Activated CD8-positive, alpha-beta T cell treated with anti-CD3 and anti-CD28 coated beads for 36 hours (primary cell): ENCODE measurements around the gene SMIM7. TPM values are rescaled to one million over a fixed set of nuclear protein-coding genes. Genes with fewer than 3 reads are reported as not detected.
"Not testable (repeated sequence)": the region's sequence is repeated elsewhere in the genome, so short reads cannot be mapped to it uniquely, and the experiment has no call there.

Source experiments
- ATAC-seq: fragments of 200-7000 bp; cut with Tn5 transposase; one replicate; pipeline ENCODE4 v1.10.0; 2021; ENCODE audit warnings: mild to moderate bottlenecking, moderate library complexity
- CTCF ChIA-PET: fragments of 350-600 bp; sonication (Branson Sonifier 250); formaldehyde crosslinking; loops from one replicate; lab custom pipeline; 2021; ENCODE audit warnings: antibody characterized with exemption; lab: Charles Lee
- POLR2A ChIA-PET: fragments of 350-600 bp; sonication (Branson Sonifier 250); formaldehyde crosslinking; loops from one replicate; lab custom pipeline; 2021; ENCODE audit warnings: antibody characterized with exemption; lab: Charles Lee
- DNase-seq: peaks from one replicate; pipeline ENCODE4 v3.0.0-alpha.2; 2020
- H3K27ac Mint-ChIP-seq: one replicate; pipeline ENCODE4 v1.8.0; 2021; ENCODE audit warnings: mild to moderate bottlenecking, mixed read lengths
- H3K27me3 Mint-ChIP-seq: one replicate; pipeline ENCODE4 v1.8.0; 2021; ENCODE audit warnings: mixed read lengths
- H3K36me3 Mint-ChIP-seq: one replicate; pipeline ENCODE4 v1.8.0; 2021; ENCODE audit warnings: low read depth, mixed read lengths
- H3K4me1 Mint-ChIP-seq: one replicate; pipeline ENCODE4 v1.8.0; 2021; ENCODE audit warnings: low read depth, mixed read lengths
- H3K4me3 Mint-ChIP-seq: one replicate; pipeline ENCODE4 v1.8.0; 2021; ENCODE audit warnings: mild to moderate bottlenecking, moderate library complexity, mixed read lengths
- H3K9me3 Mint-ChIP-seq: one replicate; pipeline ENCODE4 v1.8.0; 2021; ENCODE audit warnings: mixed read lengths
- CTCF ChIP-seq: fragments of 200-600 bp; IDR thresholded peaks from one replicate; pipeline ENCODE4 v1.8.0; 2022; ENCODE audit warnings: antibody characterized with exemption, mild to moderate bottlenecking
- intact Hi-C: fragments of 100-400 bp; cut with micrococcal nuclease; formaldehyde crosslinking; loops from one replicate; pipeline ENCODE4 v1.10.0; 2022
- total RNA-seq, 2 experiments: library from RNA; stranded (reverse); gene quantifications; one replicate each; pipeline ENCODE4 v1.2.3, GENCODE V29; 2021

Gene SMIM7
- total RNA-seq, 2 experiments from 2014 or later, result 48.0 to 55.0 TPM

- Mint-ChIP-seq H3K27me3 (no peaks in the 10 kb centered on the region), H3K4me3 (no peak overlapping the region), H3K4me1 (peaks cover 26% of the 10 kb centered on the region), H3K9me3 (no peaks in the 10 kb centered on the region), H3K27ac (no peak overlapping the region), H3K36me3 (peaks cover 66% of the 10 kb centered on the region)
- DNase-seq, result no peak
- ChIA-PET POLR2A (no interaction called here), CTCF (no interaction called here)
- intact Hi-C loops, result no loop called here
- ATAC-seq, result no peak
- TF ChIP-seq CTCF, result no peak
These were observed 4.2 kb downstream of the SMIM7 start for GRCh38 chr19:16655727-16656126.

- TF ChIP-seq CTCF, result no peak
- Mint-ChIP-seq H3K27me3 (no peaks in the 10 kb centered on the region), H3K4me3 (no peak overlapping the region), H3K27ac (peak overlapping the region; percentile 42), H3K4me1 (peaks cover 30% of the 10 kb centered on the region), H3K9me3 (no peaks in the 10 kb centered on the region), H3K36me3 (peaks cover 73% of the 10 kb centered on the region)
- DNase-seq, result no peak
- intact Hi-C loops, result no loop called here
- no peak for ATAC-seq
- ChIA-PET POLR2A (interaction anchor here (0.9 to 1.0 kb wide), 2 partner anchors 19 to 29 kb away, joined by 3 read pairs; no protein-coding TSS in a partner anchor), CTCF (no interaction called here)
These were observed 5.3 kb downstream of the SMIM7 start for GRCh38 chr19:16654627-16655026.

- TF ChIP-seq CTCF, result no peak
- Mint-ChIP-seq H3K27ac (no peak overlapping the region), H3K9me3 (no peaks in the 10 kb centered on the region), H3K27me3 (no peaks in the 10 kb centered on the region), H3K36me3 (peaks cover 72% of the 10 kb centered on the region), H3K4me1 (peaks cover 32% of the 10 kb centered on the region), H3K4me3 (no peak overlapping the region)
- POLR2A ChIA-PET, result interaction anchor here (1.0 kb wide), 1 partner anchor 19 kb away, joined by 3 read pairs; no protein-coding TSS in a partner anchor
- intact Hi-C loops, result no loop called here
- CTCF ChIA-PET, result no interaction called here
- DNase-seq (no peak), ATAC-seq (no peak)
These were observed 5.8 kb downstream of the SMIM7 start for GRCh38 chr19:16654140-16654539.

GRCh38 chr19:16652854-16653253 lies 7.1 kb downstream of the SMIM7 start:
- ATAC-seq (no peak), DNase-seq (no peak)
- intact Hi-C loops, result no loop called here
- H3K9me3 Mint-ChIP-seq, result no peaks in the 10 kb centered on the region
- peaks cover 70% of the 10 kb centered on the region for H3K36me3 Mint-ChIP-seq
- no peaks in the 10 kb centered on the region for H3K27me3 Mint-ChIP-seq
- TF ChIP-seq CTCF, result no peak
- peaks cover 22% of the 10 kb centered on the region for H3K4me1 Mint-ChIP-seq
- ChIA-PET POLR2A (no interaction called here), CTCF (no interaction called here)
- H3K27ac Mint-ChIP-seq, result no peak overlapping the region
- no peak overlapping the region for H3K4me3 Mint-ChIP-seq

GRCh38 chr19:16651421-16652188 lies 8.3 kb downstream of the SMIM7 start:
- not testable (repeated sequence) for ATAC-seq, H3K27me3 Mint-ChIP-seq
- POLR2A ChIA-PET, result interaction anchor here (1.6 to 1.8 kb wide), 2 partner anchors 9 to 13 kb away, joined by 3 to 7 read pairs; partner anchors contain the start of gene SMIM7

More at GRCh38 chr19:16651421-16652188, 8.3 kb downstream of the SMIM7 start:
- intact Hi-C loops, H3K4me3 Mint-ChIP-seq, H3K9me3 Mint-ChIP-seq, CTCF ChIA-PET, DNase-seq, H3K27ac Mint-ChIP-seq: not testable (repeated sequence)
- H3K4me1 Mint-ChIP-seq, result peaks cover 15% of the 10 kb centered on the region
- peaks cover 72% of the 10 kb centered on the region for H3K36me3 Mint-ChIP-seq
